Astrocyte of the cerebellum (primary cell): ENCODE measurements around the gene FAM193B.
A peak's percentile ranks its signal among the peaks of the same experiment; 100 is the strongest.

Source experiments
- DNase-seq: peaks from one replicate; pipeline ENCODE4 v3.0.0-alpha.2; 2011; ENCODE audit warnings: low read depth
- H3K4me3 ChIP-seq: 2 replicates; pipeline ENCODE4 v1.5.1; 2011; ENCODE audit warnings: mild to moderate bottlenecking, low read depth, low read length, moderate library complexity
- CTCF ChIP-seq: IDR thresholded peaks from 2 replicates; pipeline ENCODE4 v1.5.1; 2012; ENCODE audit warnings: low read length, low read depth, moderate library complexity, mild to moderate bottlenecking; ENCODE audit errors: missing control alignments
- in situ Hi-C: cut with HindIII; loops from 2 replicates; pipeline ENCODE4 v1.10.0; 2017; ENCODE audit warnings: low sequenced_read_pairs

The FAM193B gene

GRCh38 chr5:177472460-177473442 is 81.6 kb downstream of the FAM193B start:
- no peak for TF ChIP-seq CTCF
- in situ Hi-C loops = no loop called here
- no peak for DNase-seq
- peak overlapping the region; percentile 54 for H3K4me3 ChIP-seq

DNA sequence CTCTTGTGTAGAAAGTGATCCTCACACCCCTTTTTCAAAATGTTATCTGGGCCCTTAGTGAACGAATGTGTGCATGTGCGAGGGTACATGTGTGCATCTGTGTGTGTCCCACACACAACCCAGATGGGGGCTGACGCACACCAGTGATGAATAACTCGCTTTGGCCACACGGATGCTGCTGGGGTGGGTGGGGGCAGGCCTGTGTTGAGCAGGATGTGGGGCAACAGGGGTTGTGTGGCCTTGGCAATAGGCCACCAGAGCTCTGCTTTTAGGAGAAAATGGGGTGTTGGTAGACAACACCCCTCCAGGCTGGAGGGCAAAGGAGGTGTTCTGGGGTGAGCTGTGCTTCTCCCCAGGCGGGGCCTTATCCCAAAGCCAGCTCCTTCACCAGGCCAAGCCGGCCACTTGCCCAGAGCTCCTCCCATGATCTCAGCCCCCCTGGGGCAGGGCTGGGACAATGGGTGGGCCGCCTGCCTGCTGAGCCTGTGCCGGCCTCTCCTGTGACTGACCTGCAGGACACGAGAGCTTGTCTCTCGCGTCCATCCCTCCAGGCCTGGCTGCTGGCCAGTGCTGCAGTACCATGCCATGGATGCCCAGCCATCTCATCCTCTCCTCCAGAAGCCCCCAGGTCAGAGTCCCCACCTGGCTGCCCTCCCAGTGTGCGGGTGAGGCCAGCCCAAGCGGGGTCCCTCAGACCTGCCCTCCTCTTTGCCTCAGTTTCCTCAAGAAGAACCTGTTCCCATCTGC is 82.6 kb downstream of the FAM193B start:
- in situ Hi-C loops = no loop called here
- H3K4me3 ChIP-seq = peak overlapping the region; percentile 54
- DNase-seq = no peak
- no peak for TF ChIP-seq CTCF

DNA sequence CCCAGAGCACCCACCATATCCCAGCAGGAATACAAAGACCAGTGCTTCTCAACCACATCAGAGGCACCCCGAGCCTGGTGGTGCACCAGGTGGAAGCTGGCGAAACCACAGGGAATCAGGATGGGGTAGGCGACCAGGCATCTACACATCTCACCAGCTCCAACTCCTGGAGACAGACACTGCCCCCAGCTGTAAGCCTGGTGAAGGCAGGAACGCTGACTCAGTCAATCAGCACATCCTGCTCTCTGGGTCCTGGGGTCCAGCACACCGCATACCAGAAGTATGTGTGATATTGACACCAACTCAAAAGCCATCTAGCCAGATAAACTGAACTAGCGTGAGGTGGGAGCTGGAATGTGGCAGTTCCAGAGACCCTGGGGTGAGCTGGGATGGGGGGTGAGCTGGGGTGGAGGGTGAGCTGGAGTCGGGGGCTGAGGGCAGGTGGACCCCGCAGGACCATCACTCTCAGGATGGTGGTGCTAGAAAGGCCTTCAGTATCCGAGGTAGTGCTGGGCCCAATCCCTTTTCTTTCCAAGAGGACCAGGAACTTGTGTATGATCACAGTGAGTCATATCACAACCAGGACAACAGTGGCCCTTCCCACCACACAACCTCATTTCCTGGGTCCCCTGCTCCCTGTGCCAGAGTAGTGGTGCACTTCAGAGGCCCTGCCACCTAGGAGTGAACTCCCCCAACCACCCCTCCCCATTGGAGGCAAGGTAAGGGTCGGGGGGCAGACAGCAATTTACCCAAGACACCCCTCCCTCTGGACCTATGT is 83.4 kb downstream of the FAM193B start:
- H3K4me3 ChIP-seq = peak overlapping the region; percentile 54
- DNase-seq = no peak
- TF ChIP-seq CTCF = no peak
- in situ Hi-C loops = no loop called here
